Stimulated activated CD4-positive, alpha-beta T cell treated with anti-CD3 and anti-CD28 coated beads, TNF-alpha, amount 100 ng/mL, for 4 hours (primary cell): ENCODE results near the gene ICAM1.
"Not testable (repeated sequence)": the region's sequence is repeated elsewhere in the genome, so short reads cannot be mapped to it uniquely, and the experiment has no call there.

Experiments used
- DNase-seq, 3 experiments: peaks; one replicate each; pipeline ENCODE4 v3.0.0-alpha.2; 2020; ENCODE audit warnings: low read depth in 3 of 3

ICAM1 gene

DNA sequence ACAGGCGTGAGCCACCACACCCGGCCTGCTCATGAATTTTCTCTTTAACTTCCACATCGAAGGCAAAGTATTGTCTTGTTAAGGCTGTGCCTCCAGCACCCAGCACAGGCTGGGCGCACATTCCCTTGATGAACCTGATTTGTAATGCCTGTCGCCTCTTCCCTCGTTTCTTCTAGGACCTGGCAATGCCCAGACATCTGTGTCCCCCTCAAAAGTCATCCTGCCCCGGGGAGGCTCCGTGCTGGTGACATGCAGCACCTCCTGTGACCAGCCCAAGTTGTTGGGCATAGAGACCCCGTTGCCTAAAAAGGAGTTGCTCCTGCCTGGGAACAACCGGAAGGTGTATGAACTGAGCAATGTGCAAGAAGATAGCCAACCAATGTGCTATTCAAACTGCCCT lies 3.7 kb downstream of the ICAM1 start:
- no peak for DNase-seq

DNA sequence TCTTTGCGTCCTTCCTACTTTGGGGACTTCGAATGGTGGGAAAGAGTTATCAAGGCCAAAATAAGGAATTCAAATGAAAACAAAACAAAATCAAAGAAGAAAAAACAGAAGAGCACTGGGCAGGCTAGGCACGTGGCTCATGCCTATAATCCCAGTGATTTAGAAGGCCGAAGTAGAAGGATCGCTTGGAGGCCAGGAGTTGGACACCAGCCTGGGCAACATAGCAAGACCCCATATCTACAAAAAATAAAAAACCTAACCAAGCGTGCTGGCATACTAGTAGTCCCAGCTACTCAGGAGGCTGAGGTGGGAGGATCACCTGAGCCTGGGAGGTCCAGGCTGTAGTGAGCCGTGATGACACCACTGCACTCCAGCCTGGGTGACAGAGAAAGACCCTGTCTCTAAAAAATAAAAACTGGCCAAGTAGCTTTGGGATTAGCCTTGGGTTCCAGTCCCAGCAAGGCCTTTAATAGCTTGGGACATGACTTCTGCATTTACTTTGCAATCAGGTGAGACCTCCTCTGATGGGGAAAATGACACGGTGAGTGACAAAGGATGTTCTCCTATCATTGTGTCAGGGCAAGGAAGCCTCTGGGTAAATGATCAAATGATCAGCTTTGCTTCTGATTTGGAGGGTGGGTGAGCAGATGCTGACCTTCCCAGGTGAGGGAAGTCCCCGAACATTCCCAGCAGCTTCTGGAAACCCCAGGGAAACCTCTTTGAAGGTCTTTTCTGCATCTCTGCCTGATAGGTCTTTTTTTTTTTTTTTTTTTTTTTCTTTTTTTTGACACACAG lies 7.1 kb downstream of the ICAM1 start:
- no peak for DNase-seq

DNA sequence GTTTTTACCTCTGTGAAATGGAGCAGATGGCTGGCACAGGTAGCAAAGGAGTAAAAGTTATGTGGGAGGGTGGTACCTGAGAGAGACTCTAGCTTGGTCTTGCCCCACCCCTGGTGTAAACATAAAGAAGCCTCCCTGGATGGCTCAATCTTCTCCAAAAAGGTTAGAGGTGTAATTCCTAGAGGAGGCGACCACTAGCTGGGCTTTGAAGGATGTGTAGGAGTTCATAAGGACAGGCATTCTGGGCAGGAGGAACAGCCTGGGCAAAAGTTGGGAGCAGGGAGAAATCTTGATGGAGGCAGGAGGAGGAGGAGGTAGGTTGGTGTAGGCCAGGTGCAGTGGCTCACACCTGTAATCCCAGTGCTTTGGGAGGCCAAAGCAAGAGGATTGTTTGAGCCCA lies 8.0 kb downstream of the ICAM1 start:
- DNase-seq, result no peak

DNA sequence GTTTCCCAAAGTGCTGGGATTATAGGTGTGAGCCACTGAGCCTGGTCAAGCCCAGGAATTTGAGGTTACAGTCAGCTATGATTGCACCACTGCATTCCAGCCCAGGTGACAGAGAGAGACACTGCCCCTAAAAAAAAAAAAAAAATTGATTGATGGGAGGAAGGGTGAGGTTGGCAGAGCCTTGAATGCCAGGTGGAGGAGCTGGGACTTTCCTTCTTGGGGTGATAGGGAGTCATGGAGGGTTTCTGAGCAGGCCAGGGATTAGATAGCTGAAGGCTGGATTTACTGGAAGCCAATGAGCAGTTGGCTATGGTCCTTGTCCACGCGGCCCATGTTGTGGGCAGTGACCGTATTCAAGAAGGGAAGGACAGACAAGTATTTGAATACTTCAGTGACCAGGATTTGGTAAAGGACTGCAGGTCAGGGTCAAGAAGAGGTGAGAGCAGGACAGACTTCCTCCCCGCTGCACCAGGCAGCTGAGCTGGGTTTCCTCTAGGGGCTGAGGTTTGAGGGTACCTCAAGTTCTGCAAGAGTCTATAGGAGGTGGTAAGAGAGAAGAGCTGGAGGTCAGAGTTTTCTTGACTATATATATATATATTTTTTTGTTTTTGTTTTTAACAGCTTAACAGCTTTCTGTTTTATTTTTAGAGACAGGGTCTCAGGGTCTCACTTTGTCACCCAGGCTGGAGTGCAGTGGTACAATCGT lies 9.0 kb downstream of the ICAM1 start:
- DNase-seq, result no peak

DNA sequence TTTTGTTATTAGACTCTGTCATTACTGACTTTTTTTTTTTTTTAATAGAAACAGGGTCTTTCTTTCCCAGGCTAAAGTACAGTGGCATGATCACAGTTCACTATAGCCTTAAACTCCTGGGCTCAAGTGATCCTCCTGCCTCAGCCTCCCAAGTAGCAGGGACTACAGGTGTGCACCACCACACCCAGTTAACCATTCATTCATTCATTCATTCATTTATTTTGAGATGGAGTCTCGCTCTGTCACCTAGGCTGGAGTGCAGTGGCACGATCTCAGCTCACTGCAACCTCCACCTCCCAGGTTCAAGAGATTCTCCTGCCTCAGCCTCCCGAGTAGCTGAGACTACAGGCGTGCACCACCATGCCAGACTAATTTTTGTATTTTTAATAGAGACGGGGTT lies 11.1 kb downstream of the ICAM1 start:
- DNase-seq, result not testable (repeated sequence)

DNA sequence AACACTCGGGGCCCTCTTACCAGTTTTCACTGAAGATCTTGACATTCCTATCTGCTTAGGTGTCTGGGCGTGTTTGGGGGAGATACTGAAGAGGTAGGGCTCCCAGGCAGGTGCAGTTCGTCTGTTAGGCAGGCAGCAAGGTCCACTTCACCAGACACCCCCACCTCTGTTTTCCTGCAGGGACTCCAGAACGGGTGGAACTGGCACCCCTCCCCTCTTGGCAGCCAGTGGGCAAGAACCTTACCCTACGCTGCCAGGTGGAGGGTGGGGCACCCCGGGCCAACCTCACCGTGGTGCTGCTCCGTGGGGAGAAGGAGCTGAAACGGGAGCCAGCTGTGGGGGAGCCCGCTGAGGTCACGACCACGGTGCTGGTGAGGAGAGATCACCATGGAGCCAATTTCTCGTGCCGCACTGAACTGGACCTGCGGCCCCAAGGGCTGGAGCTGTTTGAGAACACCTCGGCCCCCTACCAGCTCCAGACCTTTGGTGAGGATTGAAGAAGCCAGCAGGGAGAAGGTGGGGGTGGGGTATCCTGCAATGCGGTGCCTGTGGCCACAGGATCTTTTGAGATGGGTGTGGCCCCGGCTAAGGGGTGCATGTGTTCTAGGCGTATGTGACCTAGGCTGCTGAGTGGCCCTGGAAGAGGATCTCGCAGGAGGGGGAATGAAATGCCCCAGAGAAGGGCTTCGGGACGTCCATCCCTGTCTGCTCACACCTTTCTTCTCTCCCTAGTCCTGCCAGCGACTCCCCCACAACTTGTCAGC lies 12.6 kb downstream of the ICAM1 start:
- no peak for DNase-seq

DNA sequence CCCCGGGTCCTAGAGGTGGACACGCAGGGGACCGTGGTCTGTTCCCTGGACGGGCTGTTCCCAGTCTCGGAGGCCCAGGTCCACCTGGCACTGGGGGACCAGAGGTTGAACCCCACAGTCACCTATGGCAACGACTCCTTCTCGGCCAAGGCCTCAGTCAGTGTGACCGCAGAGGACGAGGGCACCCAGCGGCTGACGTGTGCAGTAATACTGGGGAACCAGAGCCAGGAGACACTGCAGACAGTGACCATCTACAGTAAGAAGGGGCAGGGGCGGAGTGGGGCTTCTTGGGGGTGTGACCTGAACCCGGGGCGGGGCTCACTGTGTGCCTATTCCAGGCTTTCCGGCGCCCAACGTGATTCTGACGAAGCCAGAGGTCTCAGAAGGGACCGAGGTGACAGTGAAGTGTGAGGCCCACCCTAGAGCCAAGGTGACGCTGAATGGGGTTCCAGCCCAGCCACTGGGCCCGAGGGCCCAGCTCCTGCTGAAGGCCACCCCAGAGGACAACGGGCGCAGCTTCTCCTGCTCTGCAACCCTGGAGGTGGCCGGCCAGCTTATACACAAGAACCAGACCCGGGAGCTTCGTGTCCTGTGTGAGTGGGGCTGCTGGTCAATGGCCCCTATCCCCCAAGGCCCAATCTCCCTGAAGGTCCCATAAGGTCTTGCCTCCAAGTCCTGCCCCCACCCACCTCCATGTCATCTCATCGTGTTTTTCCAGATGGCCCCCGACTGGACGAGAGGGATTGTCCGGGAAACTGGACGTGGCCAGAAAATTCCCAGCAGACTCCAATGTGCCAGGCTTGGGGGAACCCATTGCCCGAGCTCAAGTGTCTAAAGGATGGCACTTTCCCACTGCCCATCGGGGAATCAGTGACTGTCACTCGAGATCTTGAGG lies 13.4 kb downstream of the ICAM1 start:
- no peak for DNase-seq

DNA sequence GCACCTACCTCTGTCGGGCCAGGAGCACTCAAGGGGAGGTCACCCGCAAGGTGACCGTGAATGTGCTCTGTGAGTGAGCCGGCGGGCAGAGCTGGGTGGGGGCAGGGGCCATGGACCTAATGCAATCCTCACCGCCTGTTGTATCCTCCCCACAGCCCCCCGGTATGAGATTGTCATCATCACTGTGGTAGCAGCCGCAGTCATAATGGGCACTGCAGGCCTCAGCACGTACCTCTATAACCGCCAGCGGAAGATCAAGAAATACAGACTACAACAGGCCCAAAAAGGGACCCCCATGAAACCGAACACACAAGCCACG lies 14.0 kb downstream of the ICAM1 start:
- DNase-seq, result no peak

DNA sequence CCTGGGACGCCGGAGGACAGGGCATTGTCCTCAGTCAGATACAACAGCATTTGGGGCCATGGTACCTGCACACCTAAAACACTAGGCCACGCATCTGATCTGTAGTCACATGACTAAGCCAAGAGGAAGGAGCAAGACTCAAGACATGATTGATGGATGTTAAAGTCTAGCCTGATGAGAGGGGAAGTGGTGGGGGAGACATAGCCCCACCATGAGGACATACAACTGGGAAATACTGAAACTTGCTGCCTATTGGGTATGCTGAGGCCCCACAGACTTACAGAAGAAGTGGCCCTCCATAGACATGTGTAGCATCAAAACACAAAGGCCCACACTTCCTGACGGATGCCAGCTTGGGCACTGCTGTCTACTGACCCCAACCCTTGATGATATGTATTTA lies 14.5 kb downstream of the ICAM1 start:
- DNase-seq, result no peak

DNA sequence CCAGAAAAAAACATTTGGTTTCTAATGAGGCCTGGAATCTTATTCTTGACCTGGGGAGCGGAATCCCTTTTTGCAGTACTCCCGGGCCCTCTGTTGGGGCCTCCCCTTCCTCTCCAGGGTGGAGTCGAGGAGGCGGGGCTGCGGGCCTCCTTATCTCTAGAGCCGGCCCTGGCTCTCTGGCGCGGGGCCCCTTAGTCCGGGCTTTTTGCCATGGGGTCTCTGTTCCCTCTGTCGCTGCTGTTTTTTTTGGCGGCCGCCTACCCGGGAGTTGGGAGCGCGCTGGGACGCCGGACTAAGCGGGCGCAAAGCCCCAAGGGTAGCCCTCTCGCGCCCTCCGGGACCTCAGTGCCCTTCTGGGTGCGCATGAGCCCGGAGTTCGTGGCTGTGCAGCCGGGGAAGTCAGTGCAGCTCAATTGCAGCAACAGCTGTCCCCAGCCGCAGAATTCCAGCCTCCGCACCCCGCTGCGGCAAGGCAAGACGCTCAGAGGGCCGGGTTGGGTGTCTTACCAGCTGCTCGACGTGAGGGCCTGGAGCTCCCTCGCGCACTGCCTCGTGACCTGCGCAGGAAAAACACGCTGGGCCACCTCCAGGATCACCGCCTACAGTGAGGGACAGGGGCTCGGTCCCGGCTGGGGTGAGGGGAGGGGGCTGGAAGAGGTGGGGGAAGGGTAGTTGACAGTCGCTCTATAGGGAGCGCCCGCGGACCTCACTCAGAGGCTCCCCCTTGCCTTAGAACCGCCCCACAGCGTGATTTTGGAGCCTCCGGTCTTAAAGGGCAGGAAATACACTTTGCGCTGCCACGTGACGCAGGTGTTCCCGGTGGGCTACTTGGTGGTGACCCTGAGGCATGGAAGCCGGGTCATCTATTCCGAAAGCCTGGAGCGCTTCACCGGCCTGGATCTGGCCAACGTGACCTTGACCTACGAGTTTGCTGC lies 16.1 kb downstream of the ICAM1 start, which contains the start of gene ICAM4:
ICAM4 (plus strand) TSS at position 153 of the 935 bp plus-strand sequence; CDS start at position 211, 58 bp downstream.
- DNase-seq, result no peak

DNA sequence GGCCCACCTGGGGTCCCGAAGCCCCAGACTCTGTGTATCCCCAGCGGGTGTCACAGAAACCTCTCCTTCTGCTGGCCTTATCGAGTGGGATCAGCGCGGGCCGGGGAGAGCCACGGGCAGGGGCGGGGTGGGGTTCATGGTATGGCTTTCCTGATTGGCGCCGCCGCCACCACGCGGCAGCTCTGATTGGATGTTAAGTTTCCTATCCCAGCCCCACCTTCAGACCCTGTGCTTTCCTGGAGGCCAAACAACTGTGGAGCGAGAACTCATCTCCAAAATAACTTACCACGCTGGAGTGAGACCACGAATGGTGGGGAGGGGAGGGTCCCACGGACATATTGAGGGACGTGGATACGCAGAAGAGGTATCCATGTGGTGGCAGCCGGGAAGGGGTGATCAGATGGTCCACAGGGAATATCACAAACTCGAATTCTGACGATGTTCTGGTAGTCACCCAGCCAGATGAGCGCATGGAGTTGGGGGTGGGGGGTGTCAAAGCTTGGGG lies 17.8 kb downstream of the ICAM1 start:
- peak in 1 of 3 experiments; percentile 24 for DNase-seq

DNA sequence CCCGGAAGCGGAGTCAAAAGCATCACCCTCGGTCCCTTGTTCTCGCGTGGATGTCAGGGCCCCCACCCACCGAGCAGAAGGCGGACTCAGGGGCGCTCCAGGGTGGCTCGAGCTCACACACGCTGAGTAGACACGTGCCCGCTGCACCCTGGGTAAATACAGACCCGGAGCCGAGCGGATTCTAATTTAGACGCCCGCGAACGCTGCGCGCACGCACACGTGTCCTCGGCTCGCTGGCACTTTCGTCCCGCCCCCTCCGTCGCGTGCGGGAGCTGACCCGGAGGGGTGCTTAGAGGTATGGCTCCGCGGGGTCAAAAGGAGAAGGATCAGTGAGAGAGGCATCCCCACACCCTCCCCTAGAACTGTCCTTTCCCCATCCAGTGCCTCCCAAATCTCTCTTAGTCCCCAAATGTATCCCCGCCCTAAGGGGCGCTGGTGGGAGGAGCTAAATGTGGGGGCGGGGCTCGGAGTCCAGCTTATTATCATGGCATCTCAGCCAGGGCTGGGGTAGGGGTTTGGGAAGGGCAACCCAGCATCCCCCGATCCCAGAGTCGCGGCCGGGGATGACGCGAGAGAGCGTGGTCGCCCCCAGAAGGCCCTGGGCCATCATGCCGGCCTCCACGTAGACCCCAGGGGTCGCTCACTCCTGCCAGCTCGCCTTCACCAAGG lies 18.4 kb downstream of the ICAM1 start:
- DNase-seq, result peak in 2 of 3 experiments; percentile 50 to 54

DNA sequence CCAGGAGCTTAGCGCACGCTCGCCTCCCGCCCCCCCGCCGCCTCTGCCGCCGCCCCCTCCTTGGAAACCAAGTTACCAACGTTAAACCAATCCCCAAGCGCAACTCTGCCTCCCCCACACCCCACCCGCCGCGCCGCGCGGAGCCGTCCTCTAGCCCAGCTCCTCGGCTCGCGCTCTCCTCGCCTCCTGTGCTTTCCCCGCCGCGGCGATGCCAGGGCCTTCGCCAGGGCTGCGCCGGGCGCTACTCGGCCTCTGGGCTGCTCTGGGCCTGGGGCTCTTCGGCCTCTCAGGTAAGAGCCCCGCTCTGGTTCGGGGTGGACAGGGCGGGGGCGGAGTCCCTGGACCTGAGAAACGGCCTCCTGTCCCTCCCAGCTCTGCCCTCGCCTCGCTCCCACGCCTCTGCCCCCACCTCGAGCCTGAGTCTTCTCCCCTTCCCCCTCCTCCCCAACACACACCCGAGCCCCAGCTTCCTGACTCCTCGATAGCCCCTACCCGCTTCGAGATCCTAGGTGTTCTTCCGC lies 19.0 kb downstream of the ICAM1 start, which contains the start of gene ICAM5:
ICAM5 (plus strand) TSS at position 117 of the 521 bp plus-strand sequence; CDS start at position 209, 92 bp downstream.
- DNase-seq, result peak; percentile 35 to 64 (median 61)

DNA sequence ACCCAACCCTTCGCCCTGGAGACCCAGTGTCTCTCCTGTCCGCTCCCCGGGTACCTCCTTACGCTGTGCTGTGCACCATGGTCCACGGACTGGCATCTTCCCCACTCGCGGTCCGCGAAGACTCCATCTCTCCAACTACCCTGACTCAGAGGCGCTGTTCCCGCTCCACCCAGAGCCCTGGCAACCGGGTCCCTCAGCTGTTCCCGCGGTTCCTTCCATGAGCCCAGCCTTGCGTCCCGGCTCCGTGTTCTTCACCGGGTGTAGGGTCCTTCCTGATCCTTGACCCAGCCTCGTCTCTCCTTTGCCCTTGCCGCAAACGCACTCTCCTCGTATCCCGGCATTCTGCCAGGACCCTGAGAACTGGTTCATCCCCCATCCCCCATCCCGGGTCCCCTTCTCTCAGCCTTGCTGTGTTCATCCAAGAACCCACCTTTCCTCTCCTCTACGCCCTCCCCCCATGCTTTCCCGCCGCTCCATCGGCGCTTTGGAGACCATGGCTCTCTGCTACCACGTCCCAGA lies 19.5 kb downstream of the ICAM1 start:
- DNase-seq, result no peak

DNA sequence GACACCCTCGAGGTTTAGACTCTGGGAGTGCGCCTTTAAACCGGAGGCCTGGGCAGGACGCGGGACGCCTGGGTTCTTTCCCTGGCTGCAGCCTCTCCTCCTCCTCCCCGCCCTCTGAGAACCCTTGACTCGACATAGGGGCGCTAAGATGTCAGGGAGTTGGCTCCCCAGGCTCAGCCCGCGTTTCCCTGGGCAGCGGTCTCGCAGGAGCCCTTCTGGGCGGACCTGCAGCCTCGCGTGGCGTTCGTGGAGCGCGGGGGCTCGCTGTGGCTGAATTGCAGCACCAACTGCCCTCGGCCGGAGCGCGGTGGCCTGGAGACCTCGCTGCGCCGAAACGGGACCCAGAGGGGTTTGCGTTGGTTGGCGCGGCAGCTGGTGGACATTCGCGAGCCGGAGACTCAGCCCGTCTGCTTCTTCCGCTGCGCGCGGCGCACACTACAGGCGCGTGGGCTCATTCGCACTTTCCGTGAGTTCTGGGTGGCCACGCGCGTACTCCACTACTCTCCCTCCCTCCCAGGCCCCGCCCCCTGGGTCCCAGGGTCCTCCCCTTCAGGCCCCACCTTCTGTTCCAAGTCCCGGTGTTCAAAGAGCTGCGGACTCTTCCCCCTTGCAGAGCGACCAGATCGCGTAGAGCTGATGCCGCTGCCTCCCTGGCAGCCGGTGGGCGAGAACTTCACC lies 20.1 kb downstream of the ICAM1 start:
- peak; percentile 22 to 48 (median 42) for DNase-seq

DNA sequence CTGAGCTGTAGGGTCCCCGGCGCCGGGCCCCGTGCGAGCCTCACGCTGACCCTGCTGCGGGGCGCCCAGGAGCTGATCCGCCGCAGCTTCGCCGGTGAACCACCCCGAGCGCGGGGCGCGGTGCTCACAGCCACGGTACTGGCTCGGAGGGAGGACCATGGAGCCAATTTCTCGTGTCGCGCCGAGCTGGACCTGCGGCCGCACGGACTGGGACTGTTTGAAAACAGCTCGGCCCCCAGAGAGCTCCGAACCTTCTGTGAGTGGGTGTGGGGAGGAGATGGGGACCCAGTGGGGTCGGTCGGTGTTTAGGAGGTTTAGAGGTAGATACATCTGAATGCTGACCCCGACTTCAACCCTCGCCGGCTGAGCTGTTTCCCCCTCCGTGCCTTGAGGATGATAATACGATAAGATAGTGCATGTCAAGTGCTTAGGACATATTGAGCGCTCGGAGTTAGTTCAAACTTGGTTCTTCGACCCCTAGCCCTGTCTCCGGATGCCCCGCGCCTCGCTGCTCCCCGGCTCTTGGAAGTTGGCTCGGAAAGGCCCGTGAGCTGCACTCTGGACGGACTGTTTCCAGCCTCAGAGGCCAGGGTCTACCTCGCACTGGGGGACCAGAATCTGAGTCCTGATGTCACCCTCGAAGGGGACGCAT lies 20.8 kb downstream of the ICAM1 start:
- DNase-seq, result no peak

DNA sequence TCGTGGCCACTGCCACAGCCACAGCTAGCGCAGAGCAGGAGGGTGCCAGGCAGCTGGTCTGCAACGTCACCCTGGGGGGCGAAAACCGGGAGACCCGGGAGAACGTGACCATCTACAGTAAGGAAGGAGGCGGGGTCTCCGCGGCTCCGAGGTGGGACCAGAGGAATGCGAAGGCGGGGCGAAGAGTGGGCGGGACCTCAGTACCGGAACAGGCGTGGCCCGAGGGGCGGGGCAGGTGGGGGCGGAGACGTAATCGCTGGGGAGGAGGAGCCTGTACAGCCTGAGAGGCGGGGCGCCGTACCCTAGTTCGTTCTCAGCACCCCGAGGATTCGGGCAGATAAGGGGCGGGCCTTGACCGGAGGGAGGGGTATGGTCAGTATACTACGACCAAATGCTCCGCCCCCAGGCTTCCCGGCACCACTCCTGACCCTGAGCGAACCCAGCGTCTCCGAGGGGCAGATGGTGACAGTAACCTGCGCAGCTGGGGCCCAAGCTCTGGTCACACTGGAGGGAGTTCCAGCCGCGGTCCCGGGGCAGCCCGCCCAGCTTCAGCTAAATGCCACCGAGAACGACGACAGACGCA lies 21.4 kb downstream of the ICAM1 start:
- peak; percentile 45 to 57 (median 47) for DNase-seq
